ENCODE results near the gene RIOX2.
A peak's percentile ranks its signal among the peaks of the same experiment; 100 is the strongest.

RIOX2 gene

GRCh38 chr3:97990624-97991292 is 18.5 kb upstream of the RIOX2 start:
- DNase-seq, result no peak

- DNase-seq, result no peak
Measured at GRCh38 chr3:97988784-97989568, 16.7 kb upstream of the RIOX2 start.

- no peak for DNase-seq
Measured at GRCh38 chr3:97987306-97987705, 15.1 kb upstream of the RIOX2 start.

- no peak for DNase-seq
Measured at GRCh38 chr3:97983933-97984491, 11.8 kb upstream of the RIOX2 start.

GRCh38 chr3:97981886-97982285 is 9.7 kb upstream of the RIOX2 start:
- DNase-seq, result no peak

GRCh38 chr3:97979610-97980009 is 7.4 kb upstream of the RIOX2 start:
- no peak for DNase-seq

- DNase-seq, result no peak
Measured at GRCh38 chr3:97975466-97975865, 3.2 kb upstream of the RIOX2 start.

GRCh38 chr3:97974996-97975395 is 2.8 kb upstream of the RIOX2 start:
- DNase-seq, result no peak

- no peak for DNase-seq
Measured at GRCh38 chr3:97972976-97973375, 745 bp upstream of the RIOX2 start.

GRCh38 chr3:97970956-97971620 is 1.1 kb downstream of the RIOX2 start:
- peak in 1 of 56 donors; percentile 10 for DNase-seq

GRCh38 chr3:97970156-97970555 is 2.1 kb downstream of the RIOX2 start:
- DNase-seq, result no peak

GRCh38 chr3:97969541-97969940 is 2.7 kb downstream of the RIOX2 start:
- peak in 3 of 56 donors; percentile 7 to 13 (median 7) for DNase-seq

GRCh38 chr3:97968376-97968775 is 3.9 kb downstream of the RIOX2 start:
- no peak for DNase-seq

GRCh38 chr3:97967966-97968365 is 4.3 kb downstream of the RIOX2 start:
- DNase-seq, result no peak

GRCh38 chr3:97960993-97961766 is 11.1 kb downstream of the RIOX2 start:
- no peak for DNase-seq

GRCh38 chr3:97960551-97960950 is 11.7 kb downstream of the RIOX2 start:
- no peak for DNase-seq

- DNase-seq, result no peak
Measured at GRCh38 chr3:97959872-97960271, 12.4 kb downstream of the RIOX2 start.

GRCh38 chr3:97958796-97959195 is 13.4 kb downstream of the RIOX2 start:
- no peak for DNase-seq

- no peak for DNase-seq
Measured at GRCh38 chr3:97958396-97958795, 13.8 kb downstream of the RIOX2 start.

- no peak for DNase-seq
Measured at GRCh38 chr3:97957617-97958311, 14.5 kb downstream of the RIOX2 start.

- no peak for DNase-seq
Measured at GRCh38 chr3:97956051-97956450, 16.2 kb downstream of the RIOX2 start.
